BLaER1 (cell line): ENCODE results near the gene CREB5.
A peak's percentile ranks its signal among the peaks of the same experiment; 100 is the strongest.

ENCODE experiments used
- H3K27ac ChIP-seq: shearing (Covaris generic); formaldehyde crosslinking; 2 replicates; pipeline ENCODE4 v1.8.1; 2022
- H3K27me3 ChIP-seq: shearing (Covaris generic); formaldehyde crosslinking; 2 replicates; pipeline ENCODE4 v1.8.1; 2022
- H3K36me3 ChIP-seq: shearing (Covaris generic); formaldehyde crosslinking; 2 replicates; pipeline ENCODE4 v1.8.1; 2022
- H3K4me1 ChIP-seq: shearing (Covaris generic); formaldehyde crosslinking; 2 replicates; pipeline ENCODE4 v1.8.1; 2022
- H3K4me2 ChIP-seq: shearing (Covaris generic); formaldehyde crosslinking; 2 replicates; pipeline ENCODE4 v1.8.1; 2022
- H3K4me3 ChIP-seq: shearing (Covaris generic); formaldehyde crosslinking; 2 replicates; pipeline ENCODE4 v1.8.1; 2022
- H3K9ac ChIP-seq: shearing (Covaris generic); formaldehyde crosslinking; 2 replicates; pipeline ENCODE4 v1.8.1; 2022
- H3K9me3 ChIP-seq: shearing (Covaris generic); formaldehyde crosslinking; 2 replicates; pipeline ENCODE4 v1.8.1; 2022
- H4K20me1 ChIP-seq: shearing (Covaris generic); formaldehyde crosslinking; 2 replicates; pipeline ENCODE4 v1.8.1; 2022
- Cebpa-rat ChIP-seq: shearing (Covaris generic); IDR thresholded peaks from 2 replicates; pipeline ENCODE4 v1.8.1; 2022

The CREB5 gene

GRCh38 chr7:28579571-28579970 is 167.3 kb downstream of the CREB5 start:
- no peak overlapping the region for H3K9ac ChIP-seq
- TF ChIP-seq Cebpa-rat, result no peak
- peaks cover 44% of the 10 kb centered on the region for H3K9me3 ChIP-seq
- H3K4me1 ChIP-seq, result peaks cover 56% of the 10 kb centered on the region
- no peak overlapping the region for H3K27ac ChIP-seq
- H4K20me1 ChIP-seq, result no peaks in the 10 kb centered on the region
- H3K4me3 ChIP-seq, result no peak overlapping the region
- H3K36me3 ChIP-seq, result no peaks in the 10 kb centered on the region; the same call in none of the 2 replicates
- H3K4me2 ChIP-seq, result no peak overlapping the region
- H3K27me3 ChIP-seq, result no peaks in the 10 kb centered on the region

- Histone ChIP-seq H3K9ac (no peak overlapping the region), H3K36me3 (no peaks in the 10 kb centered on the region; the same call in none of the 2 replicates), H3K9me3 (peaks cover 44% of the 10 kb centered on the region), H3K27me3 (no peaks in the 10 kb centered on the region), H3K4me3 (no peak overlapping the region), H3K27ac (no peak overlapping the region), H3K4me2 (no peak overlapping the region), H4K20me1 (no peaks in the 10 kb centered on the region), H3K4me1 (peaks cover 56% of the 10 kb centered on the region)
- TF ChIP-seq Cebpa-rat, result no peak
These were observed 168.3 kb downstream of the CREB5 start for GRCh38 chr7:28580665-28581064.

GRCh38 chr7:28581351-28581750 is 169.0 kb downstream of the CREB5 start:
- Histone ChIP-seq H3K36me3 (no peaks in the 10 kb centered on the region; the same call in none of the 2 replicates), H3K4me2 (no peak overlapping the region), H4K20me1 (no peaks in the 10 kb centered on the region), H3K4me3 (no peak overlapping the region), H3K27ac (no peak overlapping the region), H3K4me1 (peaks cover 56% of the 10 kb centered on the region), H3K9me3 (peaks cover 39% of the 10 kb centered on the region), H3K9ac (no peak overlapping the region), H3K27me3 (no peaks in the 10 kb centered on the region)
- no peak for TF ChIP-seq Cebpa-rat

GRCh38 chr7:28582226-28582625 is 169.9 kb downstream of the CREB5 start:
- TF ChIP-seq Cebpa-rat, result no peak
- Histone ChIP-seq H3K9ac (no peak overlapping the region), H3K27ac (no peak overlapping the region), H3K36me3 (no peaks in the 10 kb centered on the region; the same call in none of the 2 replicates), H3K4me1 (peaks cover 60% of the 10 kb centered on the region), H3K27me3 (no peaks in the 10 kb centered on the region), H3K9me3 (peaks cover 38% of the 10 kb centered on the region), H3K4me3 (no peak overlapping the region), H3K4me2 (no peak overlapping the region), H4K20me1 (no peaks in the 10 kb centered on the region)

GRCh38 chr7:28584235-28584634 is 171.9 kb downstream of the CREB5 start:
- Histone ChIP-seq H3K27me3 (no peaks in the 10 kb centered on the region), H4K20me1 (no peaks in the 10 kb centered on the region), H3K27ac (no peak overlapping the region; the same call in 1 of the 2 replicates), H3K4me3 (no peak overlapping the region), H3K4me2 (peak overlapping the region; percentile 65), H3K9ac (no peak overlapping the region), H3K9me3 (peaks cover 24% of the 10 kb centered on the region), H3K36me3 (no peaks in the 10 kb centered on the region; the same call in 1 of the 2 replicates), H3K4me1 (peaks cover 73% of the 10 kb centered on the region)
- TF ChIP-seq Cebpa-rat, result no peak

- no peaks in the 10 kb centered on the region for H3K36me3 ChIP-seq
- H3K4me2 ChIP-seq, result peak overlapping the region; percentile 49; the same call in 1 of the 2 replicates
- peaks cover 68% of the 10 kb centered on the region for H3K4me1 ChIP-seq
- peaks cover 16% of the 10 kb centered on the region; the same call in 1 of the 2 replicates for H3K9me3 ChIP-seq
- no peak overlapping the region for H3K27ac ChIP-seq
- no peak overlapping the region for H3K9ac ChIP-seq
- no peaks in the 10 kb centered on the region for H3K27me3 ChIP-seq
- no peak for TF ChIP-seq Cebpa-rat
- no peak overlapping the region for H3K4me3 ChIP-seq
- H4K20me1 ChIP-seq, result no peaks in the 10 kb centered on the region
These were observed 174.4 kb downstream of the CREB5 start for GRCh38 chr7:28586736-28587135.

GRCh38 chr7:28587211-28587610 is 174.9 kb downstream of the CREB5 start:
- H3K9me3 ChIP-seq, result peaks cover 12% of the 10 kb centered on the region; the same call in 1 of the 2 replicates
- H3K4me2 ChIP-seq, result peak overlapping the region; percentile 49
- H3K9ac ChIP-seq, result no peak overlapping the region
- H3K4me1 ChIP-seq, result peaks cover 73% of the 10 kb centered on the region
- no peak overlapping the region for H3K27ac ChIP-seq
- no peaks in the 10 kb centered on the region for H3K27me3 ChIP-seq
- TF ChIP-seq Cebpa-rat, result no peak
- no peaks in the 10 kb centered on the region for H3K36me3 ChIP-seq
- H4K20me1 ChIP-seq, result no peaks in the 10 kb centered on the region
- H3K4me3 ChIP-seq, result no peak overlapping the region

GRCh38 chr7:28588602-28589001 is 176.3 kb downstream of the CREB5 start:
- Histone ChIP-seq H3K9me3 (peaks cover 8% of the 10 kb centered on the region; the same call in 1 of the 2 replicates), H3K36me3 (no peaks in the 10 kb centered on the region), H3K9ac (no peak overlapping the region), H3K27ac (no peak overlapping the region), H3K4me2 (0 out of 2 replicates have a peak overlapping the region, but pooled peaks have one; percentile 49), H4K20me1 (no peaks in the 10 kb centered on the region), H3K4me3 (no peak overlapping the region), H3K4me1 (peaks cover 71% of the 10 kb centered on the region), H3K27me3 (no peaks in the 10 kb centered on the region)
- no peak for TF ChIP-seq Cebpa-rat

- Histone ChIP-seq H3K9ac (peak overlapping the region; percentile 43), H3K4me3 (no peak overlapping the region), H3K36me3 (no peaks in the 10 kb centered on the region), H3K27me3 (no peaks in the 10 kb centered on the region), H3K4me1 (peaks cover 45% of the 10 kb centered on the region), H4K20me1 (no peaks in the 10 kb centered on the region), H3K9me3 (peaks cover 8% of the 10 kb centered on the region; the same call in 1 of the 2 replicates), H3K27ac (peak overlapping the region; percentile 47), H3K4me2 (peak overlapping the region; percentile 73)
- no peak for TF ChIP-seq Cebpa-rat
These were observed 178.8 kb downstream of the CREB5 start for GRCh38 chr7:28591041-28591674.

GRCh38 chr7:28591725-28592349 is 179.5 kb downstream of the CREB5 start:
- Histone ChIP-seq H3K27me3 (no peaks in the 10 kb centered on the region), H3K36me3 (no peaks in the 10 kb centered on the region), H3K4me3 (no peak overlapping the region), H3K9ac (peak overlapping the region; percentile 43), H3K27ac (peak overlapping the region; percentile 47; the same call in 1 of the 2 replicates), H3K4me2 (peak overlapping the region; percentile 73), H4K20me1 (no peaks in the 10 kb centered on the region), H3K9me3 (peaks cover 8% of the 10 kb centered on the region; the same call in 1 of the 2 replicates), H3K4me1 (peaks cover 39% of the 10 kb centered on the region)
- no peak for TF ChIP-seq Cebpa-rat
